Spleen (tissue), 11 donors: ENCODE data around the gene SMCO1. TPM values are rescaled to one million over a fixed set of nuclear protein-coding genes. Genes with fewer than 3 reads are reported as not detected.
"Not testable (repeated sequence)": the region's sequence is repeated elsewhere in the genome, so short reads cannot be mapped to it uniquely, and the experiment has no call there.

ENCODE experiments used
- DNase-seq: peaks from one replicate; pipeline ENCODE4 v3.0.0-alpha.2; 2020
- H3K27ac ChIP-seq, 8 donors: fragments of 200-600 bp; sonication (generic) in 7 of 8; 1 replicate in 4 of 8; 2 replicates in 4 of 8; pipeline versions ENCODE4 v1.5.0 to v1.8.0; 2016 to 2021; ENCODE audit warnings: inconsistent platforms in 4 of 8, mild to moderate bottlenecking in 4 of 8, moderate library complexity in 1 of 8
- H3K27me3 ChIP-seq, 7 donors: fragments of 200-600 bp; sonication (generic) in 6 of 7; replicated peaks in 1 of 7; 1 replicate in 4 of 7; 2 replicates in 3 of 7; pipeline versions ENCODE4 v1.5.0 to v1.8.0; 2016 to 2021; ENCODE audit warnings: inconsistent platforms in 3 of 7, mild to moderate bottlenecking in 1 of 7
- H3K36me3 ChIP-seq, 6 donors: fragments of 200-600 bp; sonication (generic) in 5 of 6; 1 replicate in 4 of 6; 2 replicates in 2 of 6; pipeline versions ENCODE4 v1.5.0 to v1.8.0; 2016 to 2021; ENCODE audit warnings: inconsistent platforms in 2 of 6
- H3K4me1 ChIP-seq, 6 donors: fragments of 200-600 bp; sonication (generic) in 5 of 6; 1 replicate in 3 of 6; 2 replicates in 3 of 6; pipeline versions ENCODE4 v1.5.0 to v1.8.0; 2016 to 2021; ENCODE audit warnings: inconsistent platforms in 3 of 6
- H3K4me3 ChIP-seq, 8 donors: fragments of 200-600 bp; sonication (generic) in 7 of 8; 1 replicate in 4 of 8; 2 replicates in 4 of 8; pipeline versions ENCODE4 v1.5.0 to v1.8.0; 2016 to 2021; ENCODE audit warnings: inconsistent platforms in 4 of 8, mild to moderate bottlenecking in 4 of 8, moderate library complexity in 2 of 8
- H3K9me3 ChIP-seq, 8 donors: fragments of 200-600 bp; sonication (generic) in 7 of 8; 1 replicate in 4 of 8; 2 replicates in 4 of 8; pipeline versions ENCODE4 v1.5.0 to v1.8.0; 2016 to 2021; ENCODE audit warnings: inconsistent platforms in 4 of 8
- POLR2A ChIP-seq, 3 donors: fragments of 450-650 bp; IDR thresholded peaks; one replicate each; pipeline ENCODE4 v1.5.1; 2017; ENCODE audit warnings: antibody characterized with exemption in 3 of 3, mild to moderate bottlenecking in 1 of 3
- POLR2AphosphoS5 ChIP-seq, 3 donors: sonication (generic); formaldehyde crosslinking; IDR thresholded peaks; one replicate each; pipeline ENCODE4 v1.5.1; 2017; ENCODE audit warnings: antibody characterized with exemption in 3 of 3
- WGBS, 5 donors: extraction: QIAGEN DNeasy Blood & Tissue Kit in 3 of 5; methylation state at CpG; one replicate each; pipeline versions ENCODE4 v1.1.5 to v1.1.7; 2013 to 2018; 5-methylcytosine and 5-hydroxymethylcytosine counted together
- intact Hi-C: fragments of 100-400 bp; cut with DNase I; formaldehyde crosslinking; loops from one replicate; pipeline ENCODE4 v1.15.0; 2023; ENCODE audit warnings: low total_unique reads
- polyA plus RNA-seq, 3 donors: library from polyadenylated mRNA; stranded (reverse); fragments of 200-250 nt; gene quantifications; one replicate each; pipeline ENCODE4 v1.2.1, GENCODE V29; 2013
- total RNA-seq, 7 donors: library from RNA; depleted of rRNA in 3 of 7; stranded (reverse); fragments of >200 nt in 3 of 7; fragmentation: NEBNext Ultra II Directional in 4 of 7; extraction: Animal tissue kit (Norgen Biotek cat#: 25700) in 4 of 7; gene quantifications; one replicate each; pipeline versions ENCODE4 v1.1.0 to v1.2.1, GENCODE V29; 2016 to 2021
- TF ChIP-seq, protein P1 (sequence below), 11 experiments: fragments of 200-600 bp in 7 of 11; fragments of 450-650 bp in 4 of 11; sonication (generic) in 4 of 11; IDR thresholded peaks in 8 of 11; conservative IDR thresholded peaks in 3 of 11; 1 replicate in 7 of 11; 2 replicates in 4 of 11; pipeline versions ENCODE4 v1.4.0 to v1.8.0; 2016 to 2021; ENCODE audit warnings: antibody characterized with exemption in 11 of 11, inconsistent platforms in 4 of 11, mild to moderate bottlenecking in 1 of 11
- donor health status: healthy with polysubstance abuse.
- donor health status: DM: no; HTN: no; CAD: no; lungs with moderate emphysema.
- donor health status: DM: no; HTN: no; CAD: no.
- donor health status: Bipolar disorder and iron deficiency.
- donor health status: healthy.
- donor health status: DM: no; HTN: no; CAD: no.
- donor health status: DM: yes; HTN: yes; CAD: no.

SMCO1 gene
- total and polyA plus RNA-seq, 10 donors, result not detected

DNA sequence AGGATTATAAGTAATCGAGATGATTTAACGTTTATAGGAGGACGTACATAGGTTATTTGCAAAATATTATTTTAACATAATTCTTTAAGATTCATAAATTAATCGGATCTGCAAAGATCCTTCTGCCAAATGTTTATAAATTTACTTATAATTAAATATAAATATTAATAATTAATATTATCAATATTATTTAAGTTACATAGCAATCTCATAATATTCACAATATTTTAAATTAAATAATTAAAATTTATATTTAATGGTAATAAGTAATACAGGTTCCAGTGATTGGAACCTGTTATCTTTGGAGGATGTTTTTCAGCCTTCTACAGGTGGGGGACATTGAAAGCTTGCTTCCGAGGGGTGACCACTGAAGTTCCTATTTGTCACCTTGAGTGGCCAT, 37.1 kb upstream of the SMCO1 start:
- no peak for TF ChIP-seq POLR2AphosphoS5 (IDR thresholded peaks at IDR 0.05)
- TF ChIP-seq POLR2A (IDR thresholded peaks at IDR 0.05), result no peak
- TF ChIP-seq, protein P1, sequence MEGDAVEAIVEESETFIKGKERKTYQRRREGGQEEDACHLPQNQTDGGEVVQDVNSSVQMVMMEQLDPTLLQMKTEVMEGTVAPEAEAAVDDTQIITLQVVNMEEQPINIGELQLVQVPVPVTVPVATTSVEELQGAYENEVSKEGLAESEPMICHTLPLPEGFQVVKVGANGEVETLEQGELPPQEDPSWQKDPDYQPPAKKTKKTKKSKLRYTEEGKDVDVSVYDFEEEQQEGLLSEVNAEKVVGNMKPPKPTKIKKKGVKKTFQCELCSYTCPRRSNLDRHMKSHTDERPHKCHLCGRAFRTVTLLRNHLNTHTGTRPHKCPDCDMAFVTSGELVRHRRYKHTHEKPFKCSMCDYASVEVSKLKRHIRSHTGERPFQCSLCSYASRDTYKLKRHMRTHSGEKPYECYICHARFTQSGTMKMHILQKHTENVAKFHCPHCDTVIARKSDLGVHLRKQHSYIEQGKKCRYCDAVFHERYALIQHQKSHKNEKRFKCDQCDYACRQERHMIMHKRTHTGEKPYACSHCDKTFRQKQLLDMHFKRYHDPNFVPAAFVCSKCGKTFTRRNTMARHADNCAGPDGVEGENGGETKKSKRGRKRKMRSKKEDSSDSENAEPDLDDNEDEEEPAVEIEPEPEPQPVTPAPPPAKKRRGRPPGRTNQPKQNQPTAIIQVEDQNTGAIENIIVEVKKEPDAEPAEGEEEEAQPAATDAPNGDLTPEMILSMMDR (IDR thresholded peaks at IDR 0.05 in 8 of 11, conservative IDR thresholded peaks at IDR 0.05 in 3 of 11), result no peak
- Histone ChIP-seq H3K27ac (no peak overlapping the region), H3K9me3 (peaks cover 0 to 29% (median 17%) of the 10 kb centered on the region in 8 donors), H3K36me3 (peaks cover 0 to 13% (median 0%) of the 10 kb centered on the region in 6 donors), H3K4me3 (no peak overlapping the region), H3K27me3 (no peaks in the 10 kb centered on the region), H3K4me1 (peaks cover 0 to 22% (median 8%) of the 10 kb centered on the region in 6 donors)
- intact Hi-C loops, result no loop called here
- WGBS, 5 donors, result 95 to 98% (median 97%) methylated on average over 5 of the region's 5 CpGs
- DNase-seq, result no peak

DNA sequence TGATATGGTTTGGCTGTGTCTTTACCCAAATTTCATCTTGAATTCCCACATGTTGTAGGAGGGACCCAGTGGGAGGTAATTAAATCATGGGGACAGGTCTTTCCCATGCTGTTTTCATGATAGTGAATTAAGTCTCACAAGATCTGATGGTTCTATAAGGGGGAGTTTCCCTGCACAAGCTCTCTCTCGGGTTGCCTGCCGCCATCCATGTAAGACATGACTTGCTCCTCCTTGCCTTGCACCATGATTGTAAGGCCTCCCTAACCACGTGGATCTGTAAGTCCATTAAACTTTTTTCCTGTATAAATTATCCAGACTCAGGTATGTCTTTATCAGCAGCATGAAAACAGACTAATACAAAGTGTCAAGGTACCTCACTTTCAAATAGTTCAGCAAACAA, 35.0 kb upstream of the SMCO1 start:
- H3K4me3 ChIP-seq, intact Hi-C loops, DNase-seq, H3K27me3 ChIP-seq, H3K27ac ChIP-seq: not testable (repeated sequence)
- 79 to 92% (median 88%) methylated on average over 3 of the region's 3 CpGs for WGBS, 5 donors
- Histone ChIP-seq H3K36me3 (peaks cover 0 to 13% (median 0%) of the 10 kb centered on the region in 6 donors), H3K9me3 (peaks cover 0 to 29% (median 17%) of the 10 kb centered on the region in 8 donors), H3K4me1 (peaks cover 0 to 18% (median 8%) of the 10 kb centered on the region in 6 donors)

DNA sequence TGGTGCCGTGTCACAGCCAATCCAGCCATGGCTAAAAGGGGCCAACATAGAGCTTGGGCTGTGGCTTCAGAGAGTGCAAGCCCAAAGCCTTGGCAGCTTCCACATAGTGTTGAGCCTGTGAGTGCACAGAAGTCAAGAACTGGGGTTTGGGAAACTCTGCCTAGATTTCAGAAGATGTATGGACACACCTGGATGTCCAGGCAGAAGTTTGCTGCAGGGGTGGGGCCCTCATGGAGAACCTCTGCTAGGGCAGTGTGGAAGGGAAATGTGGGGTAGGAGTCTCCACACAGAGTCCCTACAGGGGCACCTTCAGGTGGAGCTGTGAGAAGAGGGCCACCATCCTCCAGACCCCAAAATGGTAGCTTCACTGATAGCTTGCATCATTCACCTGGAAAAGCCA, 34.2 kb upstream of the SMCO1 start:
- peaks cover 0 to 13% (median 0%) of the 10 kb centered on the region in 6 donors for H3K36me3 ChIP-seq
- H3K9me3 ChIP-seq, result peaks cover 0 to 29% (median 17%) of the 10 kb centered on the region in 8 donors
- intact Hi-C loops, DNase-seq, H3K4me3 ChIP-seq, H3K27ac ChIP-seq, H3K27me3 ChIP-seq, H3K4me1 ChIP-seq: not testable (repeated sequence)
- WGBS, 5 donors, result 95 to 100% (median 100%) methylated on average over 1 of the region's 1 CpG

DNA sequence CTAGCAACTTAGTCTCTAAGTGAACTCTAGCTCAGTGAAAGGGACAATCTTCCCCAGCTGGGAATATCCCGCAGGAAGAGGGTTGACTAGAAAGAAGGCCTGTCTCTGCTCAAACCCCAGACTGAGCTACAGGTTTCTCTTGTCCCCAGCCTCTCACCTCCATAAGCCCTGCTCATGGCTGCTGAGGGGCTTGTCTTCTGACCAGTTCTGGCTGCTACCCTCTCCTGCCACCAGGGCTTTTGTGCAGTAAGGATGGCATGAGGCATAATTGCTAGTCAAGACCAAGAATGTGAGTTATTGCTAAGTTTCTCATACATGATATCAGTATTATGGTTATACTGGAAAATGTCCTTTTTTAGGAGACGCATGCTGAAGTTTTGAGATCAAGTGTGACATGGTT, 31.9 kb upstream of the SMCO1 start:
- intact Hi-C loops, result no loop called here
- Histone ChIP-seq H3K4me1 (no peaks in the 10 kb centered on the region), H3K4me3 (no peak overlapping the region), H3K27ac (no peak overlapping the region), H3K36me3 (no peaks in the 10 kb centered on the region), H3K27me3 (no peaks in the 10 kb centered on the region), H3K9me3 (peaks cover 0 to 29% (median 17%) of the 10 kb centered on the region in 8 donors)
- WGBS, 5 donors, result 91 to 96% (median 94%) methylated on average over 2 of the region's 2 CpGs
- DNase-seq, result no peak
- TF ChIP-seq POLR2AphosphoS5 (IDR thresholded peaks at IDR 0.05) (no peak), POLR2A (IDR thresholded peaks at IDR 0.05) (no peak)
- TF ChIP-seq, protein P1 (IDR thresholded peaks at IDR 0.05 in 8 of 11, conservative IDR thresholded peaks at IDR 0.05 in 3 of 11), result no peak

DNA sequence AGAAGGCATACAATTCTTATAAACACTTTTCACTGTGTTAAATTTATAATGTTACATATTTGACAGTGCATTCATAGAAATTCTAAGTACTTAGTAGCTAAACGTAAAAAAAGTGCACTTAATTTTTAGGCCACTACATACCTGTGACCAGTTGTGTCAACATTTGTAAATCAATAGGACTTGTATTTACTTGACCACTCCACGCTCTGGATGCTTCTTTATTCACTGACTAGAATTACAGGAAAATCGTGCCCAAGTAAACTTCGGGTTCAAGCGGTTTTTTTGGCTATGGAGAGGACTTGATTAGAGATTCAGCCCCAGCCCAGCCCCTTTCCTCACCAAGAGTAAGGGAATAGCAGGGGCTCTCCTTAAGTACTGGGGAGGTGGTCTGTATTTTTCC, 31.4 kb upstream of the SMCO1 start:
- Histone ChIP-seq H3K27me3 (no peaks in the 10 kb centered on the region), H3K27ac (no peak overlapping the region), H3K9me3 (peaks cover 0 to 29% (median 17%) of the 10 kb centered on the region in 8 donors), H3K36me3 (no peaks in the 10 kb centered on the region), H3K4me3 (no peak overlapping the region), H3K4me1 (no peaks in the 10 kb centered on the region)
- no peak for DNase-seq
- 86 to 94% (median 89%) methylated on average over 5 of the region's 5 CpGs for WGBS, 5 donors
- intact Hi-C loops, result no loop called here
- TF ChIP-seq, protein P1 (IDR thresholded peaks at IDR 0.05 in 8 of 11, conservative IDR thresholded peaks at IDR 0.05 in 3 of 11), result no peak
- TF ChIP-seq POLR2A (IDR thresholded peaks at IDR 0.05), result no peak
